Liver (tissue), 9 donors: ENCODE results near the gene INSYN2B. TPM values are rescaled to one million over a fixed set of nuclear protein-coding genes. Genes with fewer than 3 reads are reported as not detected.

Source experiments
- DNase-seq: peaks from one replicate; pipeline ENCODE4 v3.0.0-alpha.2; 2017; ENCODE audit warnings: low spot score
- H3K27ac ChIP-seq, 2 donors: one replicate each; pipeline ENCODE4 v1.7.0; 2013; ENCODE audit warnings: inconsistent platforms in 2 of 2, low read length in 2 of 2, control low read depth in 1 of 2, low read depth in 1 of 2, mild to moderate bottlenecking in 1 of 2
- H3K27me3 ChIP-seq, 4 donors: one replicate each; pipeline versions ENCODE4 v1.6.1 to v1.7.0; 2013; ENCODE audit warnings: low read length in 3 of 4, inconsistent platforms in 1 of 4, mild to moderate bottlenecking in 1 of 4, moderate library complexity in 1 of 4; ENCODE audit not compliant: control insufficient read depth in 4 of 4, insufficient read depth in 4 of 4
- H3K36me3 ChIP-seq, 4 donors: one replicate each; pipeline versions ENCODE4 v1.6.1 to v1.7.0; 2013; ENCODE audit warnings: low read length in 3 of 4, mild to moderate bottlenecking in 3 of 4, low read depth in 1 of 4, moderate library complexity in 1 of 4; ENCODE audit not compliant: control insufficient read depth in 4 of 4, insufficient read depth in 3 of 4
- H3K4me1 ChIP-seq, 4 donors: one replicate each; pipeline versions ENCODE4 v1.6.1 to v1.7.0; 2013; ENCODE audit warnings: low read length in 3 of 4, mild to moderate bottlenecking in 3 of 4, moderate library complexity in 1 of 4; ENCODE audit not compliant: control insufficient read depth in 4 of 4, insufficient read depth in 4 of 4
- H3K4me3 ChIP-seq, 3 donors: one replicate each; pipeline versions ENCODE4 v1.6.1 to v1.7.0; 2013; ENCODE audit warnings: low read length in 3 of 3, control low read depth in 1 of 3, low read depth in 1 of 3, mild to moderate bottlenecking in 1 of 3
- H3K9ac ChIP-seq, 2 donors: one replicate each; pipeline ENCODE4 v1.7.0; 2013; ENCODE audit warnings: low read length in 2 of 2, mild to moderate bottlenecking in 2 of 2, moderate library complexity in 2 of 2, control low read depth in 1 of 2, low read depth in 1 of 2
- H3K9me3 ChIP-seq, 4 donors: one replicate each; pipeline versions ENCODE4 v1.6.1 to v1.7.0; 2013; ENCODE audit warnings: low read length in 3 of 4; ENCODE audit not compliant: control insufficient read depth in 4 of 4
- CTCF ChIP-seq: fragments of 150-350 bp; IDR thresholded peaks from 2 replicates; pipeline ENCODE4 v1.5.1; 2017; ENCODE audit warnings: improper control_type of control experiment, low read depth, low read length; ENCODE audit not compliant: missing input control
- EGR1 ChIP-seq, 2 donors: IDR thresholded peaks; 2 replicates each; pipeline ENCODE4 v1.6.1; 2016 to 2018; ENCODE audit warnings: antibody characterized with exemption in 2 of 2, low read depth in 2 of 2
- FOXA1 ChIP-seq: IDR thresholded peaks from 2 replicates; pipeline ENCODE4 v1.6.1; 2016; ENCODE audit warnings: antibody characterized with exemption
- FOXA2 ChIP-seq: IDR thresholded peaks from 2 replicates; pipeline ENCODE4 v1.6.1; 2016; ENCODE audit warnings: antibody characterized with exemption
- GABPA ChIP-seq, 2 donors: IDR thresholded peaks in 1 of 2; conservative IDR thresholded peaks in 1 of 2; 2 replicates each; pipeline ENCODE4 v1.6.1; 2016; ENCODE audit warnings: antibody characterized with exemption in 2 of 2, mild to moderate bottlenecking in 1 of 2, moderate library complexity in 1 of 2
- HNF4A ChIP-seq, 2 donors: conservative IDR thresholded peaks; 2 replicates each; pipeline ENCODE4 v1.6.1; 2016; ENCODE audit warnings: antibody characterized with exemption in 2 of 2, mild to moderate bottlenecking in 2 of 2
- HNF4G ChIP-seq: IDR thresholded peaks from 2 replicates; pipeline ENCODE4 v1.6.1; 2016; ENCODE audit warnings: antibody characterized with exemption
- JUND ChIP-seq, 2 donors: IDR thresholded peaks; 2 replicates each; pipeline ENCODE4 v1.6.1; 2016; ENCODE audit warnings: antibody characterized with exemption in 2 of 2
- NR2F2 ChIP-seq: IDR thresholded peaks from 2 replicates; pipeline ENCODE4 v1.6.1; 2016; ENCODE audit warnings: antibody characterized with exemption
- RAD21 ChIP-seq, 2 donors: IDR thresholded peaks; 2 replicates each; pipeline ENCODE4 v1.6.1; 2016; ENCODE audit warnings: antibody characterized with exemption in 2 of 2, mild to moderate bottlenecking in 2 of 2
- RXRA ChIP-seq, 2 donors: IDR thresholded peaks; 2 replicates each; pipeline ENCODE4 v1.6.1; 2017 to 2018; ENCODE audit warnings: antibody characterized with exemption in 2 of 2, mild to moderate bottlenecking in 1 of 2
- SP1 ChIP-seq: IDR thresholded peaks from 2 replicates; pipeline ENCODE4 v1.6.1; 2018; ENCODE audit warnings: antibody characterized with exemption, mild to moderate bottlenecking
- TAF1 ChIP-seq: conservative IDR thresholded peaks from 2 replicates; pipeline ENCODE4 v1.6.1; 2016; ENCODE audit warnings: antibody characterized with exemption, mild to moderate bottlenecking
- YY1 ChIP-seq: IDR thresholded peaks from 2 replicates; pipeline ENCODE4 v1.6.1; 2016; ENCODE audit warnings: antibody characterized with exemption, mild to moderate bottlenecking
- WGBS: extraction: QIAGEN DNeasy Blood & Tissue Kit; methylation state at CpG from one replicate; pipeline ENCODE4 v1.1.7; 2013; 5-methylcytosine and 5-hydroxymethylcytosine counted together
- polyA plus RNA-seq, 2 donors: library from polyadenylated mRNA; stranded (reverse) in 1 of 2; unstranded in 1 of 2; fragments of 200-250 nt in 1 of 2; fragments of >200 nt in 1 of 2; fragmentation: Nextera tagmentation in 1 of 2; extraction: Ambion mirVana in 1 of 2; gene quantifications; one replicate each; pipeline versions ENCODE4 v1.2.1 to v1.2.3, GENCODE V29; 2013 to 2015
- total RNA-seq, 2 donors: library from RNA; depleted of rRNA; stranded (reverse); fragments of >200 nt; gene quantifications; one replicate each; pipeline ENCODE4 v1.2.3, GENCODE V29; 2014
- TF ChIP-seq, protein P1 (sequence below): IDR thresholded peaks from 2 replicates; pipeline ENCODE4 v1.6.1; 2016; ENCODE audit warnings: antibody characterized with exemption
- TF ChIP-seq, protein P2 (sequence below): IDR thresholded peaks from 2 replicates; pipeline ENCODE4 v1.6.1; 2016; ENCODE audit warnings: antibody characterized with exemption
- TF ChIP-seq, protein P3 (sequence below): IDR thresholded peaks from 2 replicates; pipeline ENCODE4 v1.6.1; 2016; ENCODE audit warnings: antibody characterized with exemption
- donor health status: healthy.
- donor health status: healthy.
- donor health status: healthy.
- donor health status: healthy.
- donor health status: healthy.

Gene INSYN2B
- total and polyA plus RNA-seq, 4 donors: 0.08 to 0.33 (median 0.13) TPM; not detected in 1

DNA sequence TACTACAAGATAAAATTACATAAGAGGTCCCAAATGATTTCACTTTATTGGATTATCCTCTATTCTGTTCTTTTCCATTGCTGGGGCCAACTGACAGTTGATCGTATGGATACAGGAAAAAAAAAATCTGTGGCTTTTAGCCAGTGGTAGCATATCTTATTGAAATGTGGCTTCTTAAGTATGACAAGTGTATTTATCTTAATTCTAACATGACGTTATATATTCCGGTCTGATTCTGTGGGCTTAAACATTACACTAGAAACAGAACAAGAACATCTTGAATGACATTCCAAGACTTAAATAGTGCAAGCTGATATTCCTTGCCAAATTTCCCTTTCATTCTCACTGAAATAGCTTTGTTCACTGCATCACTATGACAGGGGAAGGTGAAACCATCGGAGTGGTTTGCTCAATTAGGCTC is 117.9 kb downstream of the INSYN2B start:
- WGBS: 87% methylated on average over 4 of the region's 4 CpGs
- H3K27me3 ChIP-seq: peaks cover 0 to 8% (median 0%) of the 10 kb centered on the region in 4 donors
- H3K4me1 ChIP-seq: no peaks in the 10 kb centered on the region
- H3K27ac ChIP-seq: no peak overlapping the region
- H3K4me3 ChIP-seq: no peak overlapping the region
- no peaks in the 10 kb centered on the region for H3K36me3 ChIP-seq
- TF ChIP-seq HNF4G (no peak), YY1 (no peak), EGR1 (IDR thresholded peaks at IDR 0.05; ENCODE audit: low read depth in 2 of 2) (no peak), RXRA (IDR thresholded peaks at IDR 0.05) (no peak), JUND (IDR thresholded peaks at IDR 0.05) (no peak), TAF1 (no peak), RAD21 (IDR thresholded peaks at IDR 0.05) (no peak), NR2F2 (no peak)
- TF ChIP-seq, protein P1, sequence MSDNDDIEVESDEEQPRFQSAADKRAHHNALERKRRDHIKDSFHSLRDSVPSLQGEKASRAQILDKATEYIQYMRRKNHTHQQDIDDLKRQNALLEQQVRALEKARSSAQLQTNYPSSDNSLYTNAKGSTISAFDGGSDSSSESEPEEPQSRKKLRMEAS: no peak
- H3K9me3 ChIP-seq: no peaks in the 10 kb centered on the region
- no peak for DNase-seq
- no peak overlapping the region for H3K9ac ChIP-seq

- Histone ChIP-seq H3K27me3 (peaks cover 0 to 8% (median 0%) of the 10 kb centered on the region in 4 donors), H3K36me3 (no peaks in the 10 kb centered on the region), H3K4me3 (no peak overlapping the region), H3K27ac (no peak overlapping the region), H3K4me1 (no peaks in the 10 kb centered on the region), H3K9me3 (no peaks in the 10 kb centered on the region), H3K9ac (no peak overlapping the region)
- no peak for DNase-seq
- WGBS: 85% methylated on average over 2 of the region's 2 CpGs
- TF ChIP-seq JUND (IDR thresholded peaks at IDR 0.05) (no peak), HNF4G (no peak), NR2F2 (no peak), FOXA1 (no peak), HNF4A (conservative IDR thresholded peaks at IDR 0.05) (no peak), TAF1 (no peak), EGR1 (IDR thresholded peaks at IDR 0.05; ENCODE audit: low read depth in 2 of 2) (no peak), SP1 (no peak), FOXA2 (no peak), RXRA (IDR thresholded peaks at IDR 0.05) (no peak), CTCF (no peak), GABPA (IDR thresholded peaks at IDR 0.05 in 1 of 2, conservative IDR thresholded peaks at IDR 0.05 in 1 of 2) (no peak), RAD21 (IDR thresholded peaks at IDR 0.05) (no peak)
- TF ChIP-seq, protein P1: no peak
- TF ChIP-seq, protein P2, sequence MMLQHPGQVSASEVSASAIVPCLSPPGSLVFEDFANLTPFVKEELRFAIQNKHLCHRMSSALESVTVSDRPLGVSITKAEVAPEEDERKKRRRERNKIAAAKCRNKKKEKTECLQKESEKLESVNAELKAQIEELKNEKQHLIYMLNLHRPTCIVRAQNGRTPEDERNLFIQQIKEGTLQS: no peak
- TF ChIP-seq, protein P3, sequence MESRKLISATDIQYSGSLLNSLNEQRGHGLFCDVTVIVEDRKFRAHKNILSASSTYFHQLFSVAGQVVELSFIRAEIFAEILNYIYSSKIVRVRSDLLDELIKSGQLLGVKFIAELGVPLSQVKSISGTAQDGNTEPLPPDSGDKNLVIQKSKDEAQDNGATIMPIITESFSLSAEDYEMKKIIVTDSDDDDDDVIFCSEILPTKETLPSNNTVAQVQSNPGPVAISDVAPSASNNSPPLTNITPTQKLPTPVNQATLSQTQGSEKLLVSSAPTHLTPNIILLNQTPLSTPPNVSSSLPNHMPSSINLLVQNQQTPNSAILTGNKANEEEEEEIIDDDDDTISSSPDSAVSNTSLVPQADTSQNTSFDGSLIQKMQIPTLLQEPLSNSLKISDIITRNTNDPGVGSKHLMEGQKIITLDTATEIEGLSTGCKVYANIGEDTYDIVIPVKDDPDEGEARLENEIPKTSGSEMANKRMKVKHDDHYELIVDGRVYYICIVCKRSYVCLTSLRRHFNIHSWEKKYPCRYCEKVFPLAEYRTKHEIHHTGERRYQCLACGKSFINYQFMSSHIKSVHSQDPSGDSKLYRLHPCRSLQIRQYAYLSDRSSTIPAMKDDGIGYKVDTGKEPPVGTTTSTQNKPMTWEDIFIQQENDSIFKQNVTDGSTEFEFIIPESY: no peak
Measured at GRCh38 chr5:169861934-169862333, 118.4 kb downstream of the INSYN2B start.
